ENCODE results near the gene ZNF644.
"Not testable (repeated sequence)": the region's sequence is repeated elsewhere in the genome, so short reads cannot be mapped to it uniquely, and the experiment has no call there.

The ZNF644 gene

GRCh38 chr1:91021686-91022517 lies at the start of gene ZNF644:
Gene ZNF644, minus strand, starts transcription at chr1:91022035. Its CDS starts 39,682 bp downstream, at chr1:90982353.
- Histone ChIP-seq H3K27me3 (ENCODE audit: low read depth) (no peaks in the 10 kb centered on the region), H3K9me3 (no peaks in the 10 kb centered on the region), H3K4me1 (peaks cover 27% of the 10 kb centered on the region), H3K36me3 (replicated peaks) (peaks cover 3% of the 10 kb centered on the region; the same call in 1 of the 2 replicates), H3K4me3 (peak within 1 kb of the TSS; percentile 77)
- in situ Hi-C loops (cut with MboI; ENCODE audit: low sequenced_read_pairs) = no loop called here
- DNase-seq (ENCODE audit: low spot score in 2 of 2) = peak; percentile 80 to 88

- DNase-seq (ENCODE audit: low spot score in 2 of 2) = no peak
- no peaks in the 10 kb centered on the region for H3K9me3 ChIP-seq
- in situ Hi-C loops (cut with MboI; ENCODE audit: low sequenced_read_pairs) = no loop called here
- no peak overlapping the region for H3K4me3 ChIP-seq
- H3K27me3 ChIP-seq (ENCODE audit: low read depth) = no peaks in the 10 kb centered on the region
- H3K36me3 ChIP-seq (replicated peaks) = no peaks in the 10 kb centered on the region
- no peaks in the 10 kb centered on the region; the same call in 1 of the 2 replicates for H3K4me1 ChIP-seq
Observed at GRCh38 chr1:91070298-91070697, 48.5 kb upstream of the ZNF644 start.

- Histone ChIP-seq H3K36me3 (replicated peaks) (no peaks in the 10 kb centered on the region), H3K9me3 (no peaks in the 10 kb centered on the region), H3K4me3 (no peak overlapping the region), H3K27me3 (ENCODE audit: low read depth) (no peaks in the 10 kb centered on the region), H3K4me1 (no peaks in the 10 kb centered on the region; the same call in 1 of the 2 replicates)
- DNase-seq (ENCODE audit: low spot score in 2 of 2) = no peak
- in situ Hi-C loops (cut with MboI; ENCODE audit: low sequenced_read_pairs) = no loop called here
Observed at GRCh38 chr1:91066538-91066937, 44.7 kb upstream of the ZNF644 start.

- no peak for DNase-seq (ENCODE audit: low spot score in 2 of 2)
- Histone ChIP-seq H3K27me3 (ENCODE audit: low read depth) (no peaks in the 10 kb centered on the region), H3K4me1 (no peaks in the 10 kb centered on the region; the same call in 1 of the 2 replicates), H3K36me3 (replicated peaks) (no peaks in the 10 kb centered on the region), H3K9me3 (no peaks in the 10 kb centered on the region), H3K4me3 (no peak overlapping the region)
- in situ Hi-C loops (cut with MboI; ENCODE audit: low sequenced_read_pairs) = no loop called here
Observed at GRCh38 chr1:91065337-91065736, 43.5 kb upstream of the ZNF644 start.

GRCh38 chr1:91063403-91063802 lies 41.6 kb upstream of the ZNF644 start:
- DNase-seq (ENCODE audit: low spot score in 2 of 2); H3K36me3 ChIP-seq (replicated peaks); in situ Hi-C loops (cut with MboI; ENCODE audit: low sequenced_read_pairs); H3K4me1 ChIP-seq; H3K4me3 ChIP-seq; H3K27me3 ChIP-seq (ENCODE audit: low read depth); H3K9me3 ChIP-seq: not testable (repeated sequence)

GRCh38 chr1:91059157-91059556 lies 37.3 kb upstream of the ZNF644 start:
- Histone ChIP-seq H3K9me3 (no peaks in the 10 kb centered on the region), H3K4me3 (no peak overlapping the region)
- in situ Hi-C loops (cut with MboI; ENCODE audit: low sequenced_read_pairs) = no loop called here

GRCh38 chr1:91057784-91058183 lies 35.9 kb upstream of the ZNF644 start:
- H3K4me1 ChIP-seq = peaks cover 7% of the 10 kb centered on the region; the same call in 1 of the 2 replicates
- no peaks in the 10 kb centered on the region for H3K9me3 ChIP-seq
- H3K27me3 ChIP-seq (ENCODE audit: low read depth) = no peaks in the 10 kb centered on the region
- H3K36me3 ChIP-seq (replicated peaks) = no peaks in the 10 kb centered on the region
- in situ Hi-C loops (cut with MboI; ENCODE audit: low sequenced_read_pairs) = no loop called here
- no peak overlapping the region for H3K4me3 ChIP-seq
- DNase-seq (ENCODE audit: low spot score in 2 of 2) = no peak

More at GRCh38 chr1:91059157-91059556, 37.3 kb upstream of the ZNF644 start:
- H3K4me1 ChIP-seq = peaks cover 7% of the 10 kb centered on the region; the same call in 1 of the 2 replicates
- no peak for DNase-seq (ENCODE audit: low spot score in 2 of 2)
- no peaks in the 10 kb centered on the region for H3K36me3 ChIP-seq (replicated peaks)
- no peaks in the 10 kb centered on the region for H3K27me3 ChIP-seq (ENCODE audit: low read depth)

- no peaks in the 10 kb centered on the region for H3K36me3 ChIP-seq (replicated peaks)
- no peak overlapping the region for H3K4me3 ChIP-seq
- H3K4me1 ChIP-seq = peaks cover 7% of the 10 kb centered on the region; the same call in 1 of the 2 replicates
- H3K27me3 ChIP-seq (ENCODE audit: low read depth) = no peaks in the 10 kb centered on the region
- in situ Hi-C loops (cut with MboI; ENCODE audit: low sequenced_read_pairs) = no loop called here
- no peak for DNase-seq (ENCODE audit: low spot score in 2 of 2)
- no peaks in the 10 kb centered on the region for H3K9me3 ChIP-seq
Observed at GRCh38 chr1:91054780-91055481, 33.1 kb upstream of the ZNF644 start.

GRCh38 chr1:91053630-91054029 lies 31.8 kb upstream of the ZNF644 start:
- DNase-seq (ENCODE audit: low spot score in 2 of 2) = no peak
- H3K4me3 ChIP-seq = no peak overlapping the region
- H3K4me1 ChIP-seq = peaks cover 4% of the 10 kb centered on the region; the same call in 1 of the 2 replicates
- no peaks in the 10 kb centered on the region for H3K36me3 ChIP-seq (replicated peaks)
- in situ Hi-C loops (cut with MboI; ENCODE audit: low sequenced_read_pairs) = no loop called here
- H3K27me3 ChIP-seq (ENCODE audit: low read depth) = no peaks in the 10 kb centered on the region
- no peaks in the 10 kb centered on the region for H3K9me3 ChIP-seq

GRCh38 chr1:91049551-91049950 lies 27.7 kb upstream of the ZNF644 start:
- H3K36me3 ChIP-seq (replicated peaks); H3K9me3 ChIP-seq; H3K27me3 ChIP-seq (ENCODE audit: low read depth); DNase-seq (ENCODE audit: low spot score in 2 of 2); in situ Hi-C loops (cut with MboI; ENCODE audit: low sequenced_read_pairs); H3K4me3 ChIP-seq: not testable (repeated sequence)
- peaks cover 13% of the 10 kb centered on the region for H3K4me1 ChIP-seq

GRCh38 chr1:91046766-91047165 lies 24.9 kb upstream of the ZNF644 start:
- in situ Hi-C loops (cut with MboI; ENCODE audit: low sequenced_read_pairs) = no loop called here
- no peaks in the 10 kb centered on the region for H3K27me3 ChIP-seq (ENCODE audit: low read depth)
- no peaks in the 10 kb centered on the region; the same call in 1 of the 2 replicates for H3K9me3 ChIP-seq
- no peaks in the 10 kb centered on the region for H3K36me3 ChIP-seq (replicated peaks)
- H3K4me1 ChIP-seq = peaks cover 13% of the 10 kb centered on the region
- DNase-seq (ENCODE audit: low spot score in 2 of 2) = no peak
- no peak overlapping the region; the same call in 1 of the 2 replicates for H3K4me3 ChIP-seq

- Histone ChIP-seq H3K27me3 (ENCODE audit: low read depth) (no peaks in the 10 kb centered on the region), H3K36me3 (replicated peaks) (no peaks in the 10 kb centered on the region), H3K4me3 (no peak overlapping the region), H3K4me1 (peaks cover 13% of the 10 kb centered on the region), H3K9me3 (peaks cover 4% of the 10 kb centered on the region; the same call in 1 of the 2 replicates)
- DNase-seq (ENCODE audit: low spot score in 2 of 2) = no peak
- in situ Hi-C loops (cut with MboI; ENCODE audit: low sequenced_read_pairs) = no loop called here
Observed at GRCh38 chr1:91045284-91045683, 23.4 kb upstream of the ZNF644 start.

- H3K36me3 ChIP-seq (replicated peaks); in situ Hi-C loops (cut with MboI; ENCODE audit: low sequenced_read_pairs); H3K9me3 ChIP-seq; DNase-seq (ENCODE audit: low spot score in 2 of 2); H3K27me3 ChIP-seq (ENCODE audit: low read depth); H3K4me3 ChIP-seq: not testable (repeated sequence)
- peaks cover 13% of the 10 kb centered on the region for H3K4me1 ChIP-seq
Observed at GRCh38 chr1:91044776-91045175, 22.9 kb upstream of the ZNF644 start.

GRCh38 chr1:91042372-91042771 lies 20.5 kb upstream of the ZNF644 start:
- H3K9me3 ChIP-seq; H3K4me3 ChIP-seq; H3K36me3 ChIP-seq (replicated peaks); DNase-seq (ENCODE audit: low spot score in 2 of 2); in situ Hi-C loops (cut with MboI; ENCODE audit: low sequenced_read_pairs); H3K27me3 ChIP-seq (ENCODE audit: low read depth): not testable (repeated sequence)
- H3K4me1 ChIP-seq = peaks cover 13% of the 10 kb centered on the region
